HepG2 (cell line): Measurements from ENCODE around the gene JMJD6. TPM values are rescaled to one million over a fixed set of nuclear protein-coding genes. Genes with fewer than 3 reads are reported as not detected.

ENCODE experiments used
- BATF2 ChIP-seq: sonication (generic); formaldehyde crosslinking; IDR thresholded peaks from 2 replicates; pipeline ENCODE4 v1.8.0; 2022; ENCODE audit warnings: mild to moderate bottlenecking, missing genetic modification reagents, moderate library complexity
- FOXO4 ChIP-seq: sonication (generic); formaldehyde crosslinking; conservative IDR thresholded peaks from 2 replicates; pipeline ENCODE4 v1.8.1; 2023; ENCODE audit warnings: missing genetic modification reagents
- HMGXB4 ChIP-seq, 2 experiments: sonication (generic) in 1 of 2; formaldehyde crosslinking in 1 of 2; IDR thresholded peaks; 2 replicates each; pipeline versions ENCODE4 v1.4.0 to v1.6.1; 2018 to 2020; ENCODE audit warnings: missing genetic modification reagents in 2 of 2, borderline replicate concordance in 1 of 2, low read depth in 1 of 2, mild to moderate bottlenecking in 1 of 2, missing biosample characterization in 1 of 2
- HNRNPL ChIP-seq: fragments of 200-400 bp; formaldehyde crosslinking; IDR thresholded peaks from 2 replicates; pipeline ENCODE4 v1.6.1; 2017; ENCODE audit warnings: mild to moderate bottlenecking, low read depth, low read length
- KLF6 ChIP-seq: IDR thresholded peaks from 2 replicates; pipeline ENCODE4 v1.8.0; 2016; ENCODE audit warnings: missing biosample characterization, missing genetic modification reagents
- MYC ChIP-seq: sonication (generic); formaldehyde crosslinking; IDR thresholded peaks from 2 replicates; pipeline ENCODE4 v1.9.0; 2021; ENCODE audit warnings: missing genetic modification reagents, borderline replicate concordance
- PPARG ChIP-seq: conservative IDR thresholded peaks from 2 replicates; pipeline ENCODE4 v1.6.1; 2016; ENCODE audit warnings: missing biosample characterization, missing genetic modification reagents
- SNAPC4 ChIP-seq: sonication (generic); formaldehyde crosslinking; IDR thresholded peaks from 2 replicates; pipeline ENCODE4 v1.4.0; 2020; ENCODE audit warnings: mild to moderate bottlenecking, missing genetic modification reagents
- SRY ChIP-seq: sonication (generic); formaldehyde crosslinking; IDR thresholded peaks from 2 replicates; pipeline ENCODE4 v1.8.0; 2022; ENCODE audit warnings: mild to moderate bottlenecking, missing genetic modification reagents
- TRIM22 ChIP-seq: fragments of 450-650 bp; IDR thresholded peaks from 2 replicates; pipeline ENCODE4 v1.6.1; 2017
- ZBTB39 ChIP-seq: sonication (generic); formaldehyde crosslinking; IDR thresholded peaks from 2 replicates; pipeline ENCODE4 v1.5.0; 2020; ENCODE audit warnings: missing genetic modification reagents
- ZC3H4 ChIP-seq: sonication (generic); formaldehyde crosslinking; IDR thresholded peaks from 2 replicates; pipeline ENCODE4 v1.4.0; 2020; ENCODE audit warnings: missing genetic modification reagents, borderline replicate concordance
- ZNF576 ChIP-seq: sonication (generic); formaldehyde crosslinking; IDR thresholded peaks from 2 replicates; pipeline ENCODE4 v1.4.0; 2020; ENCODE audit warnings: mild to moderate bottlenecking, missing genetic modification reagents
- ZNF780A ChIP-seq: sonication (generic); formaldehyde crosslinking; IDR thresholded peaks from 2 replicates; pipeline ENCODE4 v1.8.0; 2022; ENCODE audit warnings: mild to moderate bottlenecking, missing genetic modification reagents, moderate library complexity
- polyA plus RNA-seq, 8 experiments: library from polyadenylated mRNA; depleted of rRNA in 3 of 8; stranded (reverse) in 7 of 8; unstranded in 1 of 8; fragments of >200 nt; fragmentation: Illumina TruSeq in 4 of 8; extraction: Trizol in 4 of 8; gene quantifications; 2 replicates each; pipeline versions ENCODE4 v1.2.1 to v1.2.3, GENCODE V29; 2011 to 2016; ENCODE audit warnings: low read depth in 4 of 8, missing spikeins in 1 of 8, mixed read lengths in 1 of 8; ENCODE audit not compliant: insufficient read depth in 1 of 8
- total RNA-seq, 5 experiments: library from RNA; depleted of rRNA; stranded (reverse); fragments of >200 nt; fragmentation: Illumina TruSeq; extraction: Trizol; gene quantifications; 2 replicates each; pipeline ENCODE4 v1.2.3, GENCODE V29; 2016; ENCODE audit warnings: low read depth in 1 of 5

Gene JMJD6
- total and polyA plus RNA-seq, 2 of the 13 experiments (the other 11 are each of a cell fraction or from before 2014, with no cell fraction given) = 33.6 to 41.0 TPM

GRCh38 chr17:76726776-76727718, 641 bp upstream of the JMJD6 start, which contains the start of gene METTL23 (continued):
- TF ChIP-seq FOXO4 (CRISPR knock-in tag) (no peak), ZNF576 (CRISPR knock-in tag) (peak; percentile 83), SNAPC4 (CRISPR knock-in tag) (no peak), ZC3H4 (CRISPR knock-in tag) (no peak), HMGXB4 (CRISPR knock-in tag; IDR thresholded peaks at IDR 0.05; ENCODE audit: borderline replicate concordance in 1 of 2, low read depth in 1 of 2) (peak; percentile 90 to 96), SRY (CRISPR knock-in tag) (no peak), MYC (CRISPR knock-in tag) (peak; percentile 88), KLF6 (CRISPR knock-in tag) (peak; percentile 70; the same call in 1 of the 2 replicates), PPARG (CRISPR knock-in tag) (no peak), BATF2 (CRISPR knock-in tag) (peak; percentile 76; the same call in 1 of the 2 replicates), TRIM22 (no peak), ZNF780A (CRISPR knock-in tag) (no peak), ZBTB39 (CRISPR knock-in tag) (no peak), HNRNPL (no peak)
